Measurements from ENCODE around the gene HIGD2B.
"Not testable (repeated sequence)": the region's sequence is repeated elsewhere in the genome, so short reads cannot be mapped to it uniquely, and the experiment has no call there.

Gene HIGD2B

GRCh38 chr15:72685925-72686794, at the start of gene HIGD2B, which contains the start of gene BBS4:
TSS of gene HIGD2B (minus strand) at chr15:72686182. CDS start at chr15:72676374, 9,808 bp downstream.
TSS of gene BBS4 (plus strand) at chr15:72686207. CDS start at chr15:72686228, 21 bp downstream.
- DNase-seq (ENCODE audit: low spot score): peak; percentile 82

- DNase-seq (ENCODE audit: low spot score): no peak
Observed at GRCh38 chr15:72735111-72735510, 49.1 kb upstream of the HIGD2B start.

DNA sequence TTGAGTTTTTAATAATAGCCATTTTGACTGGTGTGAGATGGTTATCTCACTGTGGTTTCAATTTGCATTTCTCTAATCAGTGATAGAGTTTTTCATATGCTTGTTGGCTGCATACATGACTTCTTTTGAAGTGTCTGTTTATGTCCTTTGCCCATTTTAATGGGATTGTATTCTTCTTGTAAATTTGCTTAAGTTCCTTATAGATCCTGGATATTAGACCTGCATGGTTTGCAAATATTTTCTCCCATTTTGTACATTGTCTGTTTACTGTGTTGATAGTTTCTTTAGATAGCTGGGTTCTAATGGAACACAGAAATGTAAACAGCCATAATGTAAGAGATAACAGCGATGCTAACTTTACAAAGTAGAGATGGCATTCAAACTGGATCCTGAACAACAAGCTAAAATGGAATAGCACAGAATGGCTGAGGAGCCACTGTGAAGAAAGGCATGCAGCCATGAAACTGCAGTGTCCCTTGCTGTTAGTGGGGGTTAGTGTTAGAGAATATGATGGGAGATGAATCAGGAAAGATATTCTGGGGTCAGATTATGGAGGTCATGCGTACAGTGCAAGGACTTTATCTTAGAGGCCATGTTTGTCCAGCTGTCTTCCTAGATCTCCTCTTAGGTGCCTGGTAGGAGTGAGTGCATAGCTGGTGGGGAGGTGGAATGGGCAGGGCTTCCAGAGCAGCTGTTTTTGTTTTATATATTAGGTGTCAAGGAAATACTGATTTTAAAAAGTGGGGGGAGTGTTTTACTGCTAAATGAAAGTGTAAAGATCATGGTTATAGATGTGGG, 48.2 kb upstream of the HIGD2B start:
- DNase-seq (ENCODE audit: low spot score): no peak

- no peak for DNase-seq (ENCODE audit: low spot score)
Observed at GRCh38 chr15:72732516-72732915, 46.5 kb upstream of the HIGD2B start.

DNA sequence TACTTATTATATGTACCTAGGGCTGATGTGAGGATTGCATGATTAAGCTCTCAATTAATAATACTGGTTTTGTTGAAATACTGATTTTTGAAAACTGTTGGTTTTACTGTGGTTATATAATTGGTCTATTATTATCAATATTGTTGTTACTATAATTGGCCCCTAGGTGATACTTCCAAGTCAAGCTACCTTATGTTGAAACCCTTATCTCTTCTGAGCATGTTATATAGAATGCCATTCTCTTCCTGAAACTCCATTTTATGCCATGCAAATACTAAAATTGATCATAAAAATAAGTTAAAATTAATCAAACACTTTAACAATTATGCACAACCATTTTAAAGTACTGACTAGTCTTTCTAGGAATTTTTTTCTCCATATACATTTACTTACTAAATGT, 46.1 kb upstream of the HIGD2B start:
- DNase-seq (ENCODE audit: low spot score): no peak

DNA sequence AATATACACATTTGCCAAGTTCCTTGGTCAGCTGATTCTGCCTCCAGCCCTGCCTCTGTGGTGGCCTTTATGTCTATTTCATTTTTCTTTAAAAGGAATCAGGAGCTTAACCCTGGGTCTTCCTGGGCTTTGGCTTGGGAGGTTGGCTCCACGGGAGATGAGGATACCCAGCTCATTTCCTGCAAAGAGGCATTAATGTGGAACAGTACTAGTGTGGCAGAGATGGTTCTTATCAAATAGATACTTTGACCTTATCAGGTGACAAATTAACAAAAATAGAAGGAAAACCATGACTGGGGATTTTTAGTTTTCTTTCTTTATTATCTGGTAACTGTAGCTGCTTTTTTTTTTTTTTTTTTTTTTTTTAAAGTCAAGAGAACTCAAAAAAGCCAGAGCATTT, 42.8 kb upstream of the HIGD2B start:
- DNase-seq (ENCODE audit: low spot score): no peak

DNA sequence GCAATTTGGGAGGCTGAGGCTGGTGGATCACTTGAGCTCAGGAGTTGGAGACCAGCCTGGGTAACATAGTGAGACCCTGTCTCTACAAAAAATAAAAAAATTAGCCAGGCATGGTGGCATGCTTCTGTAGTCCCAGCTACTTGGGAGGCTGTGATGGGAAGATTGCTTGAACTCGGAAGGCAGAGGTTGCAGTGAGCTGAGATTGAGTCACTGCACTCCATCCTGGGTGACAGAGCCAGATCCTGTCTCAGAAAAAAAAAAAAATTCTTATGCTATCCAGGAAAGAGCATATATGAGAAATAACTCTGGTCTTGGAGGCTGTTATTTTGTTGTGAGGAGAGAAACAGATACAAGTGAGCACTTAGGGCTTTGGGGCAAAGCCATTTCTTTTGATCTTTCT, 42.3 kb upstream of the HIGD2B start:
- not testable (repeated sequence) for DNase-seq (ENCODE audit: low spot score)

DNA sequence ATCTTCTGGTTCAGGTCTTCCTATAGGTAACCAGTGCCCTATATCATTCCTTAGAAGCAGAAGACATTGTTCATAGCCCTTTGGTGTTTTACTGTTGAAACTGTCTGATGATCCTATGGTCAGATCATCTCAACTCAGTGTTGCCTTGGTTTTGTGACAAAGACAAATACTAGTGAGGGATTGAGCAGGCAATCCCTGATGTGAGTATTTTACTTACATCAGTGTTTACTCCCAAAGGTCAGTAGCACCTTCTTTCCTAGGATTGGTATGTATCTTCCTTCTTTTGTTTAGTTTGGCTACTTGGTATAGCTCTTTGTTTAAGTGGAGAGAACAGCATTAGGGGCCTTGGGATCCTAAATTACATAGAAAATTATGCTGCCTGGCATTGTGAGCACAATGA, 41.2 kb upstream of the HIGD2B start:
- no peak for DNase-seq (ENCODE audit: low spot score)

GRCh38 chr15:72725851-72726250, 39.9 kb upstream of the HIGD2B start:
- DNase-seq (ENCODE audit: low spot score): not testable (repeated sequence)

DNA sequence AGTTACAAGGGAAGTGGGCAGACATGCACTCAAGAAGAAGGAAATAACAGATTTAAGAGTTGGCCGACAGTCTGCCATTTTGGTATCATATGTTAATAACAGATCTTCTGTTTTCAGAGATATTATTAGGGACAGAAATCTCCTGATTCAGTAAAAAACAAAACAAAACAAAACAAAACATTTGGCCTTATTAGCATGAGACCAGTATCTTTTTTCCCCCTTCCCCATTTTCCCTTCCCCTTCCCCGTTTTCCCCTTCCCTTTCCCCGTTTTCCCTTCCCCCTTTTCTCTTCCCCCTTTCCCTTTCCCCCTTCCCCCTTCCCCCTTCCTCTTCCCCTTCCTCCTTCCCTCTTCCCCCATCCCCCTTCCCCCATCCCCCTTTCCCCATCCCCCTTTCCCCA, 39.5 kb upstream of the HIGD2B start:
- DNase-seq (ENCODE audit: low spot score): no peak

- no peak for DNase-seq (ENCODE audit: low spot score)
Observed at GRCh38 chr15:72724028-72724427, 38.0 kb upstream of the HIGD2B start.

DNA sequence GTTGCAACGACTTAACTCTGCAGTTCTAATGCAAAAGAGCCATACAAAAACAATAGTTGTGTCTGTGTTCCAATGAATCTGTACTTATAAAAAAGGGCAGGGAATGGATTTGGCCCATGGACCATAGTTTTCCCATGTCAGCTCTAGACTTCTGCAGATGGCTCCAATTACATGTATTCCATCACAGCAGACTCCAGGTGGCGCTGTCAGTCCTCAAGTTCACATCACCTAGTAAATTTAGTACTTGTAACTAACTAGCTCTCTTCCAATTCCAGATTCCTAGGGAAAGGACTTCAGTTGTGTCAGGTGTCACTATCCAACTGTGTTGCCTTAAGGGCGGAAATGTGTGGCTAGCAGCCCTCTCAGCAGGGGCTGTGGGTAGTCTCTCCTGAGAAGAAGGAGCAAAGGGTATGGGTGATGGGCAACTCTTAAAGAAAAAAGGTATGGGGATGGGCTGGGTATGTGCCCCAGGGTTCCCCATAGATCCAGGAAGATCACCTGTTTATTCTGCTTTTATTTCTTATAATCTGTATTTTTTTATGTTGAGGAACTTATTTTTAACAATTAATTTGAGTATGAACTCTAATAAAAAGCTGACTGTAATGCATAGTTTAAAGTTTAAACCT, 36.2 kb upstream of the HIGD2B start:
- peak; percentile 47 for DNase-seq (ENCODE audit: low spot score)

DNA sequence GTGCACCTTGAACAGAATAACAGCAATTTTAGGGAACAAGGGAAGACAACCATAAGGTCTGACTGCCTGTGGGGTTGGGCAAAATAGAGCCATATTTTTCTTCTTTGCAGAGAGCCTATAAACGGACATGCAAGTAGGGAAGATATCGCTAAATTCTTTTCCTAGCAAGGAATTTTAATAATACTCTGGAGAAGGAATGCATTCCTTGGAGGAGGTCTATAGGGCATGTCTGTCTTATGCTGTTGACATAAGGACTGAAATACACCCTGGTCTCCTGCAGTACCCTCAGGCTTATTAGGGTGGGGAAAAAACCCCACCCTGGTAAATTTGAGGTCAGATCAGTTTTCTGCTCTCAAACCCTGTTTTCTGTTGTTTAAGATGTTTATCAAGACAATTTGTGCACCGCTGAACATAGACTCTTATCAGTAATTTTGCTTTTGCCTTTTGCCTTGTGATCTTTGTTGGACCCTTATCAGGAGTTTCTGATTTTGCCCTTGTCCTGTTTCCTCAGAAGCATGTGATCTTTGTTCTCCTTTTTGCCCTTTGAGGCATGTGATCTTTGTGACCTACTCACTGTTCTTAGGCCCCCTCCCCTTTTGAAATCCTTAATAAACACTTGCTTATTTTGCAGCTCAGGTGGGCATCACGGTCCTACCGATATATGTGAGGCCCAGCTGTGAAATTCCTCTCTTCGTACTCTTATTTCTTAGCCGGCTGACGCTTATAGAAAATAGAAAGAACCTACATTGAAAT, 22.7 kb upstream of the HIGD2B start:
- DNase-seq (ENCODE audit: low spot score): not testable (repeated sequence)

DNA sequence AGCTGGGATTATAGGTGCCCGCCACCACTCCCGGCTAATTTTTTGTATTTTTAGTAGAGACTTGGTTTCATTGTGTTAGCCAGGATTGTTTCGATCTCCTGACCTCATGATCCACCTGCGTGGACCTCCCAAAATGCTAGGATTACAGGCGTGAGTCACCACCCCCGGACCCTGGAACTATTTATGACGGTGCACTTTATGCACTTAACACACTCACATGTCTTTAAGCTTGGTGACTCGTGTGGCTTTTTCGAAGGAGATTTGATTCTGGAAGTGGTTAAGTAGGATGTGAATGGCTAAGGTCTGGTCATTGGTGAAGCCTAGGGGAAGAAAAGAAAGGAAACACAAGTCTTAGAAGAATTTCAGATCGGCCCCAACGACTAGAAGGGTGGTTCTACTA, 20.3 kb upstream of the HIGD2B start:
- DNase-seq (ENCODE audit: low spot score): no peak

DNA sequence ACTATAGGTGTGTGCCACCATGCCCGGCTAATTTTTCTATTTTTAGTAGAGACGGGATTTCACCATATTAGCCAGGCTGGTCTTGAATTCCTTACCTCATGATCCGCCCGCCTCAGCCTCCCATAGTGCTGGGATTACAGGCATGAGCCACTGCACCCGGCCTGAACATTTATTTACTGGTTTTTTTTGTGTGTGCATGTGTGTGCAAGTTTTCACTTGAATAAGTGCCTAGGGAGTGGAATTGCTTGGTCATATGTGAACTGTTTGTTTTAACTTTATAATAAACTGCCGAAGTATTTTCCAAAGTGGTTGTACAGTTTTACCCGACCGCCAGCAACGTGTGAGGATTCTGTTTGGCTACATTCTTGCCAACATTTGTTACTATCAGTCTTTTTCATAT, 14.1 kb upstream of the HIGD2B start:
- no peak for DNase-seq (ENCODE audit: low spot score)

DNA sequence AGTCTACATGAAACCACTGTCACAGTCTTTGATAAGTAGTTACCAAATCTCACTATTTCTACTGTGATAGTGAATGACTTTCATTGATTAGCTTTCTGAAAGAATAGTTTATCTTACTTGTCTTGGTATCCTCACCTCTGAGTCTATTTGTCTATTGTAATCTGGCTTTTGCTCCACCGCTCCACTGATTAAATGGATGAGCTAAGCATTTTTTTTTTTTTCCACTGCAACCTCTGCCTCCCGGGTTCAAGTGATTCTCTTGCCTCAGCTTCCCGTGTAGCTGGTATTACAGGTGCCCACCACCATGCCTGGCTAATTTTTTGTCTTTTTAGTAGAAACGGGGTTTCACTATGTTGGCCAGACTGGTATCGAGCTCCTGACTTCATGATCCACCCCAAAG, 13.0 kb upstream of the HIGD2B start:
- no peak for DNase-seq (ENCODE audit: low spot score)

DNA sequence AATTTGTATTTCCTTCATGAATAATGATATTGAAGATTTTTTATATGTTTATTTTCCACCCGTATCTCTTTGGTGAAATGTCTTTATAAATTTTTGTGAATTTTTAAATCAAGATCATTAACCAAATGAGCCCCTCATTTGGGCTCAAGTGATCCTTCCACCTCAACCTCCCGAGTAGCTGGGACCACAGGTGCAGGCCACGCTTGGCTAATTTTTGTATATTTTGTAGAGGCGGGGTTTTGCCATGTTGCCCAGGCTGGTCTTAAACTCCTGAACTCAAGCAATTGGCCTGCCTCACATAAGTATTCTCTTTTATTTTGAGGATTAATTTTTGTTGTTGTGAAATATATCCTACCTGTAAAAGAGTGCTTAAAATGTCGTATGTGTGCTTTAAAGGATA, 5.0 kb upstream of the HIGD2B start:
- no peak for DNase-seq (ENCODE audit: low spot score)

- DNase-seq (ENCODE audit: low spot score): no peak
Observed at GRCh38 chr15:72688697-72689096, 2.7 kb upstream of the HIGD2B start.

DNA sequence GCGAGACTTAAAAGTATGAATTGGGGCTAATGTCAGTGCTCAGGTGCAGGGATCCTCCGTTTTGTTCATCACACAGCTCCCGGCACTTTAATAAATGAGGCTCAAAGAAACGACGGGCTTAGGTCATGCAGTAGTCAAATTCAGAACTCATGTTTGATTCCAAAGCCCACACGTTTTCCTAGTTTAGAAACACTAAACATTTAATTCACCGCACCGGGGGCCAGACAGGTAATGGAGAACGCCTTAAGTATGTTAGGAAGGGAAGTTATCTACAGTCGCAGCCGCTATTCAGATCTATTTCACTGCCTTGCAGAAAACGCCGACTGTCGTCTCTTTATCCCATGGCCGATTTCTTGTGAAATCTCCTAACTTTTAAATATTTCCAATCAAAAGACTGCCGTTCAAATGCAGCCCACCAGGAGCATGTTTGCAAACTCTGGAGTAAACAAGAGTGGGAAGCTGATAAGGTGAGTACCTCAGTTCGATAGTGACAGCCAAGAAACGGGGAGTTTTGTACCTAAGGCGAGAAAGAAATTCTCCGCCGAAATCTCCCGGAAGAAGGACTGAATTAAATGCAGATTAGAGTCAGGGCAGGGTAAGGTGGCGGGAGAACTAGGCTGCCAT, 569 bp downstream of the HIGD2B start:
- DNase-seq (ENCODE audit: low spot score): no peak

DNA sequence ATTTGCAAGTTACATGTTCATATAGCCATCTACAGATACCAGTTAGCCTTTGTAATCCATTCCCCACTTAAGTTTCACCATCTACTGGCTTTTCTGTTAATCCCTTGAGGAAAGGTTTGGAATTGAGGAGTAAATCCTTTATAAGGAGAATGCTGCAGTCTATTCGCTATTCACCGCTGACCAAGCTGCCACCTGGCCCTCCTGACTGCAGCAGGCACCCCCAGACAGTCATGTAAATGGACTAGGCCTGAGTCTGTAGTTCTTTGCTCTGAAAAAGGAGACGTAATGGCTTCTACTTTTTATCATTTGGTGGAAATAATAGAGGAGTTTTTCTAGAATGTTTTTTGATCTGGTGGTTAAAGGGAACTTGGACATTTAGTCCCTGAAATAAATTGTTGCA, 3.2 kb downstream of the HIGD2B start:
- no peak for DNase-seq (ENCODE audit: low spot score)

GRCh38 chr15:72680931-72681330, 5.1 kb downstream of the HIGD2B start:
- DNase-seq (ENCODE audit: low spot score): no peak
